Measurements from ENCODE around the gene PPP1R13L.

DNA sequence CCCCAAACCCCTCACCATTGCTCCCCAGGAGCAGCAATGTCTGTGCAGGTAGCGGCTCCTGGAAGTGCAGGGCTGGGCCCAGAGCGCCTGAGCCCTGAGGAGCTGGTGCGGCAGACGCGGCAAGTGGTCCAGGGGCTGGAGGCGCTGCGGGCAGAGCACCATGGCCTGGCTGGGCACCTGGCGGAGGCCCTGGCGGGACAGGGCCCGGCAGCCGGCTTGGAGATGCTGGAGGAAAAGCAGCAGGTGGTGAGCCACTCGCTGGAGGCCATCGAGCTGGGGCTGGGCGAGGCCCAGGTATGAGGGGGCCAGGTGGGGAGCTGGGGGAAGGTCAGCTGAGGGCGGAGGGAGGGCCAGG is 59.4 kb downstream of the PPP1R13L start:
- TF ChIP-seq, protein P1, sequence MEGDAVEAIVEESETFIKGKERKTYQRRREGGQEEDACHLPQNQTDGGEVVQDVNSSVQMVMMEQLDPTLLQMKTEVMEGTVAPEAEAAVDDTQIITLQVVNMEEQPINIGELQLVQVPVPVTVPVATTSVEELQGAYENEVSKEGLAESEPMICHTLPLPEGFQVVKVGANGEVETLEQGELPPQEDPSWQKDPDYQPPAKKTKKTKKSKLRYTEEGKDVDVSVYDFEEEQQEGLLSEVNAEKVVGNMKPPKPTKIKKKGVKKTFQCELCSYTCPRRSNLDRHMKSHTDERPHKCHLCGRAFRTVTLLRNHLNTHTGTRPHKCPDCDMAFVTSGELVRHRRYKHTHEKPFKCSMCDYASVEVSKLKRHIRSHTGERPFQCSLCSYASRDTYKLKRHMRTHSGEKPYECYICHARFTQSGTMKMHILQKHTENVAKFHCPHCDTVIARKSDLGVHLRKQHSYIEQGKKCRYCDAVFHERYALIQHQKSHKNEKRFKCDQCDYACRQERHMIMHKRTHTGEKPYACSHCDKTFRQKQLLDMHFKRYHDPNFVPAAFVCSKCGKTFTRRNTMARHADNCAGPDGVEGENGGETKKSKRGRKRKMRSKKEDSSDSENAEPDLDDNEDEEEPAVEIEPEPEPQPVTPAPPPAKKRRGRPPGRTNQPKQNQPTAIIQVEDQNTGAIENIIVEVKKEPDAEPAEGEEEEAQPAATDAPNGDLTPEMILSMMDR (IDR thresholded peaks at IDR 0.05) = no peak
- TF ChIP-seq POLR2A (IDR thresholded peaks at IDR 0.05) = no peak

Measured in heart left ventricle (tissue), 13 donors.